NOMO-1 treated with dmso at 0.1 percent for 144 hours (cell line): Measurements from ENCODE around the gene PIP5K1B.

Experiments
- DNase-seq: peaks from one replicate; lab custom pipeline; 2025; ENCODE audit not compliant: unreplicated experiment; lab: John Stamatoyannopoulos, UW

The PIP5K1B gene

GRCh38 chr9:68844631-68845612 lies 139.9 kb downstream of the PIP5K1B start:
- peak; percentile 21 for DNase-seq

GRCh38 chr9:68847765-68848164 lies 142.7 kb downstream of the PIP5K1B start:
- DNase-seq, result no peak

- DNase-seq, result no peak
Measured at GRCh38 chr9:68851657-68852056, 146.6 kb downstream of the PIP5K1B start.

DNA sequence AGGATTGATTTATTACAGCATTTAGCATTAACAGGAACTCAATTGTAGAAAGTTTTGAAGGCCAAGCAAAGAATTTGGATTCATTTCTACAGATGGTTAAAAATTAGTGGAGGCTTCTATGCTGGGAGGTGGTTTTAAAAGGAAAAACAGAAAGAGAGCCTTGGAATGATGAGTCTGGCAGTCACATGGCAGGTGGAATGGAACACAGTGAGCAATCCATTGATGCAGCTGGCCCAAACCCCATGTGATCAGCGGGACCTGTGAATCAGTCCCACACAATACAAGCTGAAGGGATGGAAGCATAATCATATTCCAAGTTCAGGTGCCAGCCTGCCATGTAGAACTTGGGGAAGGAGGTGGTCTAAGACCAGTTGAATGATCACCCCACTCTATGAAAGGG lies 147.9 kb downstream of the PIP5K1B start:
- no peak for DNase-seq

DNA sequence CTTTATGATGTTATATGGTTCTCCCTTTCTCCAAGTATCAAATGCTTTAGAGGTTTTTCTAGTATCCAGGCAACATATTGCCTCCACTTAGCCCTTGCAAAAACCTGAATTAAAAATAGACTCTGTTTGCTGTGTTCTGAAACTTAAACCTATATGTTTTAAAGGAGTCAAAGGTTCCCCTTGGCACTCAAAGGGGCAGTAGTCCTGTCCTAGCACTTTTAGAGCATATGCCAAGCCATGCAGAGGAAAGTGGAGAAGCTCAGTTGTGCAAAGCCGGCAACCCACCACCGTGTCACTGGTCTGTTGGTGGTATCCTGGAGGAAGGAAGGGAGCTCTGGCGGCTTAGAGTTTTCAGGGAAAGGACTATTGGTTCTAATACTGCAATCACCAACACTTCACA lies 154.3 kb downstream of the PIP5K1B start:
- no peak for DNase-seq

DNA sequence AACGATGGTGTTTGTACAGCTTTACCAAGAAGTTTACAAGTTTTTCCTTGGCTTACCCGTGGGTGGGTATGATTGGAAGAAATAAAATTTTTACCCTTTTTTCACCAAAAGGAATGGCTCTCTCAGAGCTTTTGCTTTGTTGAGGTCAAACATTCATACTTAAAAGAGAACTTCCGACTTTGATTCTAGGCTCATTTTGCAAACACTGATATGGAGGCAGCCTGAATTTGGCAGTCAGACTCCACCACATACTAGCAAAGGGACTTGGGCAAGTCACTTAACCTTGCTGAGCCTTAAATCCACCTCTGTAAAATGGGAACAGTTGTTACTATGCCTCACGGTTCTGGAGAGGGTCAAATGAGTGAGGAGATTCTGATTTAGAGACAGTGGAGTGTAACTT lies 155.4 kb downstream of the PIP5K1B start:
- DNase-seq, result no peak

GRCh38 chr9:68861436-68861835 lies 156.4 kb downstream of the PIP5K1B start:
- DNase-seq, result no peak

GRCh38 chr9:68867066-68867465 lies 162.0 kb downstream of the PIP5K1B start:
- DNase-seq, result no peak

GRCh38 chr9:68869022-68869421 lies 164.0 kb downstream of the PIP5K1B start:
- no peak for DNase-seq

DNA sequence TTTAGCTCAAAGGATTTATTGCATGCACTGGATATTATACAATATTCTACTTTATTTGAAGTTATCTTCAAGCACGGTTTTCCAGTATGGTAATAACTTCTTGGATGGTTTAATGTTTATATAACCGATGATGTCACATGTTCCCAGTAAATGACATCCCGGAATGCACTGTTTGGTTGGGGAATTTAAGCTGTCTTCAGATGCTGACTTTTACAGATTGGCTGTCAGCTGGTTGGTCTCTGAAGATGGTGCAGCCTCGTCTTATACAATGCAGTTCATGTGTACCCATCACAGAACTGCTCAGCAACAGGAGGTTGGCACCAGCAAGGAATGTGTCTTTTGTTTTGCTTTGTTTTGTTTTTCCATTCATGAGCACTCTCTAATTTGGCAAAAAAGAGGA lies 165.0 kb downstream of the PIP5K1B start:
- no peak for DNase-seq

GRCh38 chr9:68871236-68871635 lies 166.2 kb downstream of the PIP5K1B start:
- DNase-seq, result no peak

DNA sequence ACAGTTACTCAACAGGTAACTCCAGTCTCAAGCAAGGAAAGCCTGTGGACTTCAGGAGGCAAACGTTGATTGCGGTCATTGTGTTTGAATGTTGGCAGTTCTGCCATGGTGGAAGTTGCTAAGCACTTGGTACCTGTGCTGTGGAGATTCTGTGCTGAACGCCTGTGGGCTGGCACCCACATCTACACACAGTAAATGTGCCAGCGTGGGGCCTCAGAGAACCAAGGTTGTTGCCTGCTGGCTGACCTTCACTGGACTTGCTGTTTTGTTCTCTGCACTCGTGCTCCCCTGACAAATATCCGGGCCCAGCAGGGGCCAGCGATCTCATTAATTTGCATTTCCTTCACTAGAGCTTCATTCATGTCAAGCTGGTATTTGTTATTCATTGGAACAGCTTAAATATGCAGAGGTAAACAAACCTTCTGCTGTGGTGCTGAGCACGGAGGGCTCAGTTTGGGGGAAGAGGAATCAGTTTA lies 167.0 kb downstream of the PIP5K1B start:
- DNase-seq, result no peak

DNA sequence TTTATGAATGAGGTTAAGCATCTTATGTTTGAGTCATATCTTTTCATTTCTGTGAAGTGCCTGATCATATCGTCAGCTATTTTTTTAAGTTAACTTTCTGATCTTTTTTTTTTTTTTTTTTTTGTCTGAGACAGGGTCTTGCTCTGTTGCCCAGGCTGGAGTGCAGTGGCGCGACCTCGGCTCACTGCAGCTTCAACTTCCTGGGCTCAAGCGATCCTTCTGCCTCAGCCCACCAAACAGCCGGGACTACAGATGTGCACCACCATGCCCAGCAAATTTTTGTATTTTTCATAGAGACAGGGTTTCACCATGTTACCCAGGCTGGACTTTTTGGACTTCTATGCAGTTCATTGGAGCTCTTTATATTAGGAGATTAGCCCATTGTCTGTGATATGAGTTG lies 168.1 kb downstream of the PIP5K1B start:
- no peak for DNase-seq

- DNase-seq, result no peak
Measured at GRCh38 chr9:68876273-68876672, 171.2 kb downstream of the PIP5K1B start.

GRCh38 chr9:68876681-68877080 lies 171.6 kb downstream of the PIP5K1B start:
- no peak for DNase-seq

- no peak for DNase-seq
Measured at GRCh38 chr9:68877219-68877618, 172.2 kb downstream of the PIP5K1B start.

DNA sequence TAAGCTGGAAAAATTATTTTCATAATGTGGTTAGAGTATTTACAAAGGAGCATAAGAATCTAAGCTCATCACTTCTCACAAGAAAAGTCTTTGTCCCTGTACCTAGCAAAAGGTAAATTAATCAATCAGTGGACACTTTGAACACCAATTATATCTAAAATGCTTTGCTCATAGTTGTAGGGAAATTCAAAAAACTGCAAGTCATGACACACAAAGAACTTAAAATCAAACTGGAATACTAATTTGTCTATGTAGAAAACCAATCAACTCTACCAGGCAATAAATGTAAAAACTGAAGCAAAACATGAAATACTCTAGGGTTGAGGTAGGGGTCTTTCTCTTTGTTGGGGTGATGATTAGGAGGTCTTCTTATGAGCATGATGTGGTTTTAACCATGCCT lies 173.4 kb downstream of the PIP5K1B start:
- DNase-seq, result no peak

GRCh38 chr9:68883224-68883623 lies 178.2 kb downstream of the PIP5K1B start:
- no peak for DNase-seq

DNA sequence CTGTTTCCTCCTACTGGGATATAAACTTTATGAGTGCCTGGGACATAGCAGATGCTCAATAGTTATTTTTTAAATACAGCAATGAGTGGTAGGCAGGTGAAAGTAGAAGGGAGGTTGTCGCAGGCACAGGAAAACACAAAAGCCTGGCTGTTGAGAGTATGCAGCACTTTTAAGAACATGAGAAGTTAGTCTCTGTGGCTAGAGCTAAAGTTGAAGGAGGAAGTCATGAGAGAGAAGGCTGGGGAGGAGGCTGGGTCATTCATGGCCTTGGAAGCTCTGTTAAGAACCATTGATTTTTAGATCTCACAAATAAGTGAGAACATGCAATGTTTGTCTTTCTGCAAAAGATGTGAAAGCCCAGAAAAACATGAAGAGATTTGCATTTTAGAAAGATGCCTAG lies 182.2 kb downstream of the PIP5K1B start:
- no peak for DNase-seq

- no peak for DNase-seq
Measured at GRCh38 chr9:68894502-68894901, 189.5 kb downstream of the PIP5K1B start.

DNA sequence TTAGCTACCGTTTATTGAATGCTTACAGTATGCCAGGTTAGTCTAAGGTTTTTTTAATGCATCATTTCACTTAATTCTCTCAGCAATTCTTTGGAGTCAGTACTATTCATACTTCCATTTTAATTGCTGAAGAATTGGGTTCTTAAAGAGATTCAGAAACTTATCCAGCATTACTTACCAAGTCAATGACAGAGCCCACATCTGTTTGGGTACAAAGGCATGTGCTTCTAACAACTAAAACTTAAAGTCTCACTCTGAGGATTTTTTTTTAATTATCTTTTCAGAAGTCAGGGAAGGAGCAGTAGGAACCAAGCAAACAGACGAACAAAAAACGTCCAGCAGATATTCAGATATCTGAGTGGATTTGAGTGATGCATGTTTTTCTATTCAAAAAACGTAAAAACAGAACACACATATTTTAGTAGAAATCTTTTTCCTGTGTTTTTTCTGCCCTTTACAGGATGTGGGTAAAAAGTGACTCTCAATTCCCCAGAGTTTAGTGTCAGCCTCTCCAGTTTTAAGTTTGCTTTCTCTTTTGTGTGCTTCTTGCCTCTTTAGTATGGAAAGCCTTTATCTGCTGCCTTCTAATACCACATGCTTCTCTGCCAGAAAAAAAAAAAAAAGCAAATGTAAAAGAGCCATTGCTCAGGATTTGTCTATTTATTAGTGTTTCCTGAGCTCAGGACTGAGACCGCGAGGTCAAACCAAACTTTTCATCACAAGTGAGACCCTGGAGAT lies 190.9 kb downstream of the PIP5K1B start:
- DNase-seq, result no peak

DNA sequence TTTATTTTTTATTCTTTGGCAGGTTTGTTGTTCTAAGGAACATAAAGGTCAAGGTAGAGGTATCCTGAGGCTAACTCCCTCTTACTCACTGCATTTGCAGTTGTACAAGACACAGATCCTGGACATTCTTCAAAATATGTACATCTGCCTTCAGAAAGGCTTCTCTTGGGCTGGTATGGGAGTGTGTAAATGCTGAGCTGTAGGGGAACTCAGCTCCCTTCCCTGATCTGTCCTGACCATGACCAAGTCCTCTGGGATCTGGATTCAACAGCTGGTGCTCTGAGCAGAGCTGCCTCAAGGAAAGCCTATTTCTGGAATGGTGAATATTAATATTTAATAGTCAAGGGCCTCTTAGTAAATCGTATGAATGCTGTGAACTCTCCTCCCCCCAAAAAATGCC lies 191.4 kb downstream of the PIP5K1B start:
- DNase-seq, result no peak
